HepG2 (cell line): ENCODE measurements around the gene SLC22A5. TPM values are rescaled to one million over a fixed set of nuclear protein-coding genes. Genes with fewer than 3 reads are reported as not detected.
A peak's percentile ranks its signal among the peaks of the same experiment; 100 is the strongest.

Source experiments
- JUN ChIP-seq: sonication (generic); formaldehyde crosslinking; IDR thresholded peaks from 2 replicates; pipeline ENCODE4 v1.4.0; 2020; ENCODE audit warnings: mild to moderate bottlenecking, missing genetic modification reagents
- MAZ ChIP-seq, 2 experiments: sonication (generic) in 1 of 2; formaldehyde crosslinking in 1 of 2; IDR thresholded peaks; 2 replicates each; pipeline versions ENCODE4 v1.5.0 to v1.6.1; 2012 to 2020; ENCODE audit warnings: low read depth in 2 of 2, mild to moderate bottlenecking in 2 of 2, borderline replicate concordance in 1 of 2, improper control_type of control experiment in 1 of 2, low read length in 1 of 2, missing genetic modification reagents in 1 of 2, moderate library complexity in 1 of 2
- SMC3 ChIP-seq: IDR thresholded peaks from 2 replicates; pipeline ENCODE4 v1.6.1; 2011; ENCODE audit warnings: low read length, improper control_type of control experiment
- ZNF768 ChIP-seq: sonication (generic); formaldehyde crosslinking; IDR thresholded peaks from 2 replicates; pipeline ENCODE4 v1.4.0; 2020; ENCODE audit warnings: missing genetic modification reagents
- polyA plus RNA-seq, 8 experiments: library from polyadenylated mRNA; depleted of rRNA in 3 of 8; stranded (reverse) in 7 of 8; unstranded in 1 of 8; fragments of >200 nt; fragmentation: Illumina TruSeq in 4 of 8; extraction: Trizol in 4 of 8; gene quantifications; 2 replicates each; pipeline versions ENCODE4 v1.2.1 to v1.2.3, GENCODE V29; 2011 to 2016; ENCODE audit warnings: low read depth in 4 of 8, missing spikeins in 1 of 8, mixed read lengths in 1 of 8; ENCODE audit not compliant: insufficient read depth in 1 of 8
- total RNA-seq, 5 experiments: library from RNA; depleted of rRNA; stranded (reverse); fragments of >200 nt; fragmentation: Illumina TruSeq; extraction: Trizol; gene quantifications; 2 replicates each; pipeline ENCODE4 v1.2.3, GENCODE V29; 2016; ENCODE audit warnings: low read depth in 1 of 5
- TF ChIP-seq, protein P1 (sequence below): sonication (generic); formaldehyde crosslinking; IDR thresholded peaks from 2 replicates; pipeline ENCODE4 v1.4.0; 2020; ENCODE audit warnings: missing genetic modification reagents
- TF ChIP-seq, protein P2 (sequence below): sonication (generic); formaldehyde crosslinking; IDR thresholded peaks from 2 replicates; pipeline ENCODE4 v1.5.0; 2020; ENCODE audit warnings: mild to moderate bottlenecking, missing genetic modification reagents, moderate library complexity
- TF ChIP-seq, protein P3 (sequence below): sonication (generic); formaldehyde crosslinking; IDR thresholded peaks from 2 replicates; pipeline ENCODE4 v1.8.1; 2023; ENCODE audit warnings: missing genetic modification reagents, mild to moderate bottlenecking, borderline replicate concordance
- TF ChIP-seq, protein P4 (sequence below): conservative IDR thresholded peaks from 2 replicates; pipeline ENCODE4 v1.6.1; 2018; ENCODE audit warnings: missing genetic modification reagents

SLC22A5 gene
- total and polyA plus RNA-seq, 2 of the 13 experiments (the other 11 are each of a cell fraction or from before 2014, with no cell fraction given): 7.1 to 15.1 TPM

DNA sequence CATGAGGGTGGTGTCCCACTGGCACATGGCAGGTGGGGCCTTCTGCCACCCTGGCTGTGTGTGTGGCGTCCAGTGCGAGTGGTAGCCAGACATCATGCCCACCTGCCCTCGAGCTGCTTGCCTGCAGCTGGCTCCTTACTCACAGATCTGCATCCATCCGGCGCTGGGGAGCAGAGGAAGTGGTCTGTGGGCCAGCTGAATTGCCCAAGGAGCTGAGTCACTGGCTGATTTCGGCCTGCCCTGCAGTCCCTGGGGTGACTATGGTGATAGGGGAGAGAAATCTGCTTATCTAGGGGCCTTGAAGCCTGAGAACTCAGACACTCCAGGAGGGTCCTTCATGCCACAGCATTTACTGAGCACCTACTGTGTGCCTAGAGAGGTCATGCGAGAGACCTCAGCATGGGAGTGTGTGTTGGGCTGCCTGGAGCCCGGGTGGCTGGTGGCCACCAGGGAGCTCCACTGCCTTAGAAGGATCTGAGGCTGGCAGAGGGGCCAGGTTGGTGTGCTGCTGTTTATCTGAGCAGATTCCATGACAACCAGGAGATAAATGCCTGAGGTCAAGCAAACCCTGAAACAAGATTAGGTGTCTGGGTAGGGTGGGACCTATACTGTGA is 57.1 kb downstream of the SLC22A5 start (continued):
- TF ChIP-seq, protein P1, sequence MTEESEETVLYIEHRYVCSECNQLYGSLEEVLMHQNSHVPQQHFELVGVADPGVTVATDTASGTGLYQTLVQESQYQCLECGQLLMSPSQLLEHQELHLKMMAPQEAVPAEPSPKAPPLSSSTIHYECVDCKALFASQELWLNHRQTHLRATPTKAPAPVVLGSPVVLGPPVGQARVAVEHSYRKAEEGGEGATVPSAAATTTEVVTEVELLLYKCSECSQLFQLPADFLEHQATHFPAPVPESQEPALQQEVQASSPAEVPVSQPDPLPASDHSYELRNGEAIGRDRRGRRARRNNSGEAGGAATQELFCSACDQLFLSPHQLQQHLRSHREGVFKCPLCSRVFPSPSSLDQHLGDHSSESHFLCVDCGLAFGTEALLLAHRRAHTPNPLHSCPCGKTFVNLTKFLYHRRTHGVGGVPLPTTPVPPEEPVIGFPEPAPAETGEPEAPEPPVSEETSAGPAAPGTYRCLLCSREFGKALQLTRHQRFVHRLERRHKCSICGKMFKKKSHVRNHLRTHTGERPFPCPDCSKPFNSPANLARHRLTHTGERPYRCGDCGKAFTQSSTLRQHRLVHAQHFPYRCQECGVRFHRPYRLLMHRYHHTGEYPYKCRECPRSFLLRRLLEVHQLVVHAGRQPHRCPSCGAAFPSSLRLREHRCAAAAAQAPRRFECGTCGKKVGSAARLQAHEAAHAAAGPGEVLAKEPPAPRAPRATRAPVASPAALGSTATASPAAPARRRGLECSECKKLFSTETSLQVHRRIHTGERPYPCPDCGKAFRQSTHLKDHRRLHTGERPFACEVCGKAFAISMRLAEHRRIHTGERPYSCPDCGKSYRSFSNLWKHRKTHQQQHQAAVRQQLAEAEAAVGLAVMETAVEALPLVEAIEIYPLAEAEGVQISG (CRISPR knock-in tag): peak; percentile 83
- TF ChIP-seq JUN (CRISPR knock-in tag): no peak
- TF ChIP-seq, protein P2, sequence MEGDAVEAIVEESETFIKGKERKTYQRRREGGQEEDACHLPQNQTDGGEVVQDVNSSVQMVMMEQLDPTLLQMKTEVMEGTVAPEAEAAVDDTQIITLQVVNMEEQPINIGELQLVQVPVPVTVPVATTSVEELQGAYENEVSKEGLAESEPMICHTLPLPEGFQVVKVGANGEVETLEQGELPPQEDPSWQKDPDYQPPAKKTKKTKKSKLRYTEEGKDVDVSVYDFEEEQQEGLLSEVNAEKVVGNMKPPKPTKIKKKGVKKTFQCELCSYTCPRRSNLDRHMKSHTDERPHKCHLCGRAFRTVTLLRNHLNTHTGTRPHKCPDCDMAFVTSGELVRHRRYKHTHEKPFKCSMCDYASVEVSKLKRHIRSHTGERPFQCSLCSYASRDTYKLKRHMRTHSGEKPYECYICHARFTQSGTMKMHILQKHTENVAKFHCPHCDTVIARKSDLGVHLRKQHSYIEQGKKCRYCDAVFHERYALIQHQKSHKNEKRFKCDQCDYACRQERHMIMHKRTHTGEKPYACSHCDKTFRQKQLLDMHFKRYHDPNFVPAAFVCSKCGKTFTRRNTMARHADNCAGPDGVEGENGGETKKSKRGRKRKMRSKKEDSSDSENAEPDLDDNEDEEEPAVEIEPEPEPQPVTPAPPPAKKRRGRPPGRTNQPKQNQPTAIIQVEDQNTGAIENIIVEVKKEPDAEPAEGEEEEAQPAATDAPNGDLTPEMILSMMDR (CRISPR knock-in tag): peak; percentile 71
- peak; percentile 57 for TF ChIP-seq SMC3
- TF ChIP-seq MAZ (IDR thresholded peaks at IDR 0.05; ENCODE audit: borderline replicate concordance, low read depth, low read length): 0 out of 2 replicates have a peak, but pooled peaks have one; percentile 22
- TF ChIP-seq MAZ (CRISPR knock-in tag; IDR thresholded peaks at IDR 0.05; ENCODE audit: low read depth): no peak
- TF ChIP-seq, protein P3, sequence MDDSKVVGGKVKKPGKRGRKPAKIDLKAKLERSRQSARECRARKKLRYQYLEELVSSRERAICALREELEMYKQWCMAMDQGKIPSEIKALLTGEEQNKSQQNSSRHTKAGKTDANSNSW (CRISPR knock-in tag): no peak
- TF ChIP-seq ZNF768 (CRISPR knock-in tag): peak; percentile 39; the same call in 1 of the 2 replicates
- TF ChIP-seq, protein P4, sequence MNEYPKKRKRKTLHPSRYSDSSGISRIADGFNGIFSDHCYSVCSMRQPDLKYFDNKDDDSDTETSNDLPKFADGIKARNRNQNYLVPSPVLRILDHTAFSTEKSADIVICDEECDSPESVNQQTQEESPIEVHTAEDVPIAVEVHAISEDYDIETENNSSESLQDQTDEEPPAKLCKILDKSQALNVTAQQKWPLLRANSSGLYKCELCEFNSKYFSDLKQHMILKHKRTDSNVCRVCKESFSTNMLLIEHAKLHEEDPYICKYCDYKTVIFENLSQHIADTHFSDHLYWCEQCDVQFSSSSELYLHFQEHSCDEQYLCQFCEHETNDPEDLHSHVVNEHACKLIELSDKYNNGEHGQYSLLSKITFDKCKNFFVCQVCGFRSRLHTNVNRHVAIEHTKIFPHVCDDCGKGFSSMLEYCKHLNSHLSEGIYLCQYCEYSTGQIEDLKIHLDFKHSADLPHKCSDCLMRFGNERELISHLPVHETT (CRISPR knock-in tag): 0 out of 2 replicates have a peak, but pooled peaks have one; percentile 14
